ENCODE results near the gene GBE1.
A peak's percentile ranks its signal among the peaks of the same experiment; 100 is the strongest.

GBE1 gene

GRCh38 chr3:81581966-81582599 lies 179.4 kb downstream of the GBE1 start:
- Histone ChIP-seq H3F3A (ENCODE audit: insufficient read depth, low read length) (no peaks in the 10 kb centered on the region), H4K20me1 (ENCODE audit: insufficient read depth, low read length) (no peaks in the 10 kb centered on the region; the same call in 1 of the 2 replicates), H3K4me1 (ENCODE audit: low read length) (no peaks in the 10 kb centered on the region), H3K9me3 (replicated peaks; ENCODE audit: insufficient read depth, low read length) (no peaks in the 10 kb centered on the region), H2AFZ (ENCODE audit: low read length) (no peak overlapping the region), H3K9me2 (replicated peaks; ENCODE audit: insufficient read depth, low read length) (no peaks in the 10 kb centered on the region), H3K9ac (ENCODE audit: low read length) (no peak overlapping the region), H3K27ac (ENCODE audit: low read length) (no peak overlapping the region), H3K79me2 (ENCODE audit: low read length) (no peaks in the 10 kb centered on the region), H3K4me3 (ENCODE audit: low read length) (no peak overlapping the region), H3K27me3 (replicated peaks; ENCODE audit: insufficient read depth, low read length) (no peaks in the 10 kb centered on the region), H3K36me3 (replicated peaks; ENCODE audit: insufficient read depth, low read length) (no peaks in the 10 kb centered on the region), H3K4me2 (ENCODE audit: low read depth, low read length) (no peak overlapping the region)
- TF ChIP-seq EZH2phosphoT487 (IDR thresholded peaks at IDR 0.05; ENCODE audit: low read length): no peak
- TF ChIP-seq, protein P1, sequence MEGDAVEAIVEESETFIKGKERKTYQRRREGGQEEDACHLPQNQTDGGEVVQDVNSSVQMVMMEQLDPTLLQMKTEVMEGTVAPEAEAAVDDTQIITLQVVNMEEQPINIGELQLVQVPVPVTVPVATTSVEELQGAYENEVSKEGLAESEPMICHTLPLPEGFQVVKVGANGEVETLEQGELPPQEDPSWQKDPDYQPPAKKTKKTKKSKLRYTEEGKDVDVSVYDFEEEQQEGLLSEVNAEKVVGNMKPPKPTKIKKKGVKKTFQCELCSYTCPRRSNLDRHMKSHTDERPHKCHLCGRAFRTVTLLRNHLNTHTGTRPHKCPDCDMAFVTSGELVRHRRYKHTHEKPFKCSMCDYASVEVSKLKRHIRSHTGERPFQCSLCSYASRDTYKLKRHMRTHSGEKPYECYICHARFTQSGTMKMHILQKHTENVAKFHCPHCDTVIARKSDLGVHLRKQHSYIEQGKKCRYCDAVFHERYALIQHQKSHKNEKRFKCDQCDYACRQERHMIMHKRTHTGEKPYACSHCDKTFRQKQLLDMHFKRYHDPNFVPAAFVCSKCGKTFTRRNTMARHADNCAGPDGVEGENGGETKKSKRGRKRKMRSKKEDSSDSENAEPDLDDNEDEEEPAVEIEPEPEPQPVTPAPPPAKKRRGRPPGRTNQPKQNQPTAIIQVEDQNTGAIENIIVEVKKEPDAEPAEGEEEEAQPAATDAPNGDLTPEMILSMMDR (IDR thresholded peaks at IDR 0.05; ENCODE audit: low read length): peak; percentile 72
- peak; percentile 26 for DNase-seq

DNA sequence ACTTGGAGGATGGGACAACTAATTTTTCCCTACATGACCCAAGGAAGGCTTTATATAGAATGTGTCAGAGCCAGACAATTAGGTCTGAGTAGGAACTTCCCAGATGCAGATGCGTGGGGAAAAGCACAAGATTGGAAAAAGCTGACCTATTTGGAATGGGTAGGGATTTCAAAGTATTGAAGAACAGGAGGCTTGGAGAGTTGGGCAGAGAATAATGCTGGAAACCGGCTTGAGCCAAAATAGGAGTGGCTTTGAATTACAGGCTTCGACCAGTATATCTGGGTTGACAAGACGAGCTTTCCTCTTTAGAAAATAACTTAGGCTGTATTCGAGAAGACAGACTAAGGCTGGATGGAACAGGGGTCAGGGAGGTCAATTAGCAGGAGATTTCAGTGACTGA lies 181.1 kb downstream of the GBE1 start:
- no peaks in the 10 kb centered on the region for H3K27me3 ChIP-seq (replicated peaks; ENCODE audit: insufficient read depth, low read length)
- no peak overlapping the region for H2AFZ ChIP-seq (ENCODE audit: low read length)
- no peak overlapping the region for H3K4me2 ChIP-seq (ENCODE audit: low read depth, low read length)
- no peaks in the 10 kb centered on the region for H3K9me2 ChIP-seq (replicated peaks; ENCODE audit: insufficient read depth, low read length)
- H3K9ac ChIP-seq (ENCODE audit: low read length): no peak overlapping the region
- H3K36me3 ChIP-seq (replicated peaks; ENCODE audit: insufficient read depth, low read length): no peaks in the 10 kb centered on the region
- H3F3A ChIP-seq (ENCODE audit: insufficient read depth, low read length): no peaks in the 10 kb centered on the region
- H4K20me1 ChIP-seq (ENCODE audit: insufficient read depth, low read length): no peaks in the 10 kb centered on the region; the same call in 1 of the 2 replicates
- no peak for DNase-seq
- H3K79me2 ChIP-seq (ENCODE audit: low read length): no peaks in the 10 kb centered on the region
- H3K27ac ChIP-seq (ENCODE audit: low read length): no peak overlapping the region
- TF ChIP-seq EZH2 (optimal IDR thresholded peaks at IDR 0.05; ENCODE audit: low read depth, low read length) (no peak), EZH2phosphoT487 (IDR thresholded peaks at IDR 0.05; ENCODE audit: low read length) (no peak)
- TF ChIP-seq, protein P1 (IDR thresholded peaks at IDR 0.05; ENCODE audit: low read length): no peak
- no peaks in the 10 kb centered on the region for H3K4me1 ChIP-seq (ENCODE audit: low read length)
- H3K4me3 ChIP-seq (ENCODE audit: low read length): no peak overlapping the region
- H3K9me3 ChIP-seq (replicated peaks; ENCODE audit: insufficient read depth, low read length): no peaks in the 10 kb centered on the region

- Histone ChIP-seq H4K20me1 (ENCODE audit: insufficient read depth, low read length) (no peaks in the 10 kb centered on the region; the same call in 1 of the 2 replicates), H3F3A (ENCODE audit: insufficient read depth, low read length) (no peaks in the 10 kb centered on the region), H3K27me3 (replicated peaks; ENCODE audit: insufficient read depth, low read length) (no peaks in the 10 kb centered on the region), H3K4me2 (ENCODE audit: low read depth, low read length) (no peak overlapping the region), H2AFZ (ENCODE audit: low read length) (no peak overlapping the region), H3K9me3 (replicated peaks; ENCODE audit: insufficient read depth, low read length) (no peaks in the 10 kb centered on the region), H3K4me1 (ENCODE audit: low read length) (no peaks in the 10 kb centered on the region), H3K9ac (ENCODE audit: low read length) (no peak overlapping the region), H3K4me3 (ENCODE audit: low read length) (no peak overlapping the region), H3K9me2 (replicated peaks; ENCODE audit: insufficient read depth, low read length) (no peaks in the 10 kb centered on the region), H3K27ac (ENCODE audit: low read length) (no peak overlapping the region), H3K79me2 (ENCODE audit: low read length) (no peaks in the 10 kb centered on the region), H3K36me3 (replicated peaks; ENCODE audit: insufficient read depth, low read length) (no peaks in the 10 kb centered on the region)
- no peak for DNase-seq
- TF ChIP-seq EZH2phosphoT487 (IDR thresholded peaks at IDR 0.05; ENCODE audit: low read length) (no peak), EZH2 (optimal IDR thresholded peaks at IDR 0.05; ENCODE audit: low read depth, low read length) (no peak)
- TF ChIP-seq, protein P1 (IDR thresholded peaks at IDR 0.05; ENCODE audit: low read length): no peak
These were observed 181.7 kb downstream of the GBE1 start for GRCh38 chr3:81579744-81580143.

Data from MM.1S (cell line).